GM23338 (cell line): ENCODE data around the gene BFSP2. TPM values are rescaled to one million over a fixed set of nuclear protein-coding genes. Genes with fewer than 3 reads are reported as not detected.

ENCODE experiments used
- ATAC-seq: fragments of 200-7000 bp; cut with Tn5 transposase; 3 replicates; pipeline ENCODE4 v1.9.1; 2020
- DNase-seq: peaks from one replicate; pipeline ENCODE4 v3.0.0-alpha.2; 2015; ENCODE audit warnings: low spot score
- H2AFZ ChIP-seq: fragments of 200-600 bp; sonication (generic); 2 replicates; pipeline ENCODE4 v1.8.0; 2016; ENCODE audit warnings: antibody characterized with exemption, mild to moderate bottlenecking, moderate library complexity
- H3F3A ChIP-seq: fragments of 200-600 bp; sonication (generic); replicated peaks from 2 replicates; pipeline ENCODE4 v1.8.0; 2017; ENCODE audit warnings: antibody characterized with exemption, mixed run types, low read depth
- H3K27ac ChIP-seq: fragments of 200-600 bp; sonication (generic); 2 replicates; pipeline ENCODE4 v1.6.1; 2016; ENCODE audit warnings: low read depth
- H3K27me3 ChIP-seq: fragments of 200-600 bp; sonication (generic); 2 replicates; pipeline ENCODE4 v1.8.0; 2016; ENCODE audit warnings: mild to moderate bottlenecking, mixed run types, moderate library complexity; ENCODE audit not compliant: insufficient read depth
- H3K36me3 ChIP-seq: fragments of 200-600 bp; sonication (generic); 2 replicates; pipeline ENCODE4 v1.8.0; 2016; ENCODE audit warnings: mild to moderate bottlenecking; ENCODE audit not compliant: insufficient read depth
- H3K4me1 ChIP-seq: fragments of 200-600 bp; sonication (generic); 2 replicates; pipeline ENCODE4 v1.8.0; 2016; ENCODE audit warnings: mild to moderate bottlenecking, moderate library complexity; ENCODE audit not compliant: insufficient read depth
- H3K4me2 ChIP-seq: fragments of 200-600 bp; sonication (generic); 2 replicates; pipeline ENCODE4 v1.7.1; 2017; ENCODE audit warnings: mixed run types
- H3K4me3 ChIP-seq: fragments of 200-600 bp; sonication (generic); 2 replicates; pipeline ENCODE4 v1.6.1; 2016; ENCODE audit warnings: mixed run types
- H3K79me2 ChIP-seq: fragments of 200-600 bp; sonication (generic); replicated peaks from 2 replicates; pipeline ENCODE4 v1.8.0; 2017; ENCODE audit warnings: mild to moderate bottlenecking; ENCODE audit not compliant: insufficient read depth
- H3K9me2 ChIP-seq: fragments of 200-600 bp; sonication (generic); 2 replicates; pipeline ENCODE4 v1.8.0; 2017; ENCODE audit not compliant: insufficient read depth
- H4K20me1 ChIP-seq: fragments of 200-600 bp; sonication (generic); replicated peaks from 2 replicates; pipeline ENCODE4 v1.8.0; 2017; ENCODE audit warnings: mild to moderate bottlenecking; ENCODE audit not compliant: insufficient read depth
- H3K27ac Mint-ChIP-seq: 2 replicates; pipeline ENCODE4 v1.8.0; 2020; ENCODE audit warnings: inconsistent platforms, mild to moderate bottlenecking, moderate library complexity, mixed read lengths
- H3K27me3 Mint-ChIP-seq: 3 replicates; pipeline ENCODE4 v1.8.0; 2022; ENCODE audit warnings: low read depth, mild to moderate bottlenecking, moderate library complexity, mixed read lengths, inconsistent platforms; ENCODE audit not compliant: insufficient read depth, poor library complexity
- H3K36me3 Mint-ChIP-seq: 3 replicates; pipeline ENCODE4 v1.8.0; 2021; ENCODE audit warnings: low read depth, mild to moderate bottlenecking, inconsistent platforms, moderate library complexity, mixed read lengths
- H3K4me1 Mint-ChIP-seq: 3 replicates; pipeline ENCODE4 v1.8.0; 2020; ENCODE audit warnings: mild to moderate bottlenecking, inconsistent platforms, mixed read lengths
- H3K4me3 Mint-ChIP-seq: 3 replicates; pipeline ENCODE4 v1.8.0; 2021; ENCODE audit warnings: moderate library complexity, mild to moderate bottlenecking, inconsistent platforms, mixed read lengths
- H3K9me3 Mint-ChIP-seq: 3 replicates; pipeline ENCODE4 v1.8.0; 2020; ENCODE audit warnings: moderate library complexity, mild to moderate bottlenecking, inconsistent platforms, mixed read lengths
- EZH2phosphoT487 ChIP-seq: fragments of 200-600 bp; sonication (generic); IDR thresholded peaks from one replicate; pipeline ENCODE4 v1.8.1; 2018; ENCODE audit warnings: antibody characterized with exemption; ENCODE audit not compliant: unreplicated experiment
- NANOG ChIP-seq: IDR thresholded peaks from 2 replicates; pipeline ENCODE4 v1.6.1; 2016; ENCODE audit warnings: antibody characterized with exemption, borderline replicate concordance
- POLR2AphosphoS5 ChIP-seq: IDR thresholded peaks from 2 replicates; pipeline ENCODE4 v1.6.1; 2016; ENCODE audit warnings: antibody characterized with exemption, low read depth
- STAT1 ChIP-seq: IDR thresholded peaks from one replicate; pipeline ENCODE4 v1.6.1; 2016; ENCODE audit warnings: antibody characterized with exemption; ENCODE audit not compliant: unreplicated experiment
- ZNF114 ChIP-seq: fragments of 250-450 bp; sonication (Bioruptor Pico); IDR thresholded peaks from 2 replicates; pipeline ENCODE4 v1.5.0; 2020; ENCODE audit warnings: mild to moderate bottlenecking, moderate library complexity
- ZNF331 ChIP-seq: fragments of 250-450 bp; sonication (Bioruptor Pico); IDR thresholded peaks from 2 replicates; pipeline ENCODE4 v1.5.0; 2020; ENCODE audit warnings: low read depth, mild to moderate bottlenecking, moderate library complexity
- polyA plus RNA-seq: library from polyadenylated mRNA; unstranded; fragments of >200 nt; fragmentation: Nextera tagmentation; extraction: Ambion mirVana; gene quantifications from 2 replicates; pipeline ENCODE4 v1.2.1, GENCODE V29; 2016
- total RNA-seq: library from RNA; depleted of rRNA; stranded (reverse); fragments of >200 nt; shearing (Covaris generic); gene quantifications from 2 replicates; pipeline ENCODE4 v1.2.3, GENCODE V29; 2014
- TF ChIP-seq, protein P1 (sequence below): IDR thresholded peaks from one replicate; pipeline ENCODE4 v1.6.1; 2018; ENCODE audit warnings: antibody characterized with exemption; ENCODE audit not compliant: unreplicated experiment

Gene BFSP2
- total and polyA plus RNA-seq, 2 experiments from 2014 or later, result not detected

DNA sequence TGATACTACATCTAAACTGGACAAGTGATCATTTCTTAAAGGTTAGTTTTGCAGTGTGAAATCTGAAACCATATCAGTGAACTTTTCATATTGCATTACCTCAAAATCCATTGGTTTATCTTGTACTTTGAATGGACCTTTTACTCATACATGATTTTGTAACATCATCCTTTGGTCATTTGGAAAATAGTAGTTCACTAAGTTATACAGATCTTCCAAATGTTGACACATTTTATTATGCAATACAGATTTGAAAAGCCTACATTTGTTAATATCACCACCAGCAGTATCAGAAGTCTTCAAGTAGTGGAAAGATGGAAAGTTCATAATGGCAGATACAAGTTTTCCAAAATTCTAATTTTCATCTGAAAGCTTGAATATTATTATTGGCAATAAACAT, 109.6 kb downstream of the BFSP2 start:
- H3K9me3 Mint-ChIP-seq, result no peaks in the 10 kb centered on the region
- H3K4me3 Mint-ChIP-seq, result no peak overlapping the region

DNA sequence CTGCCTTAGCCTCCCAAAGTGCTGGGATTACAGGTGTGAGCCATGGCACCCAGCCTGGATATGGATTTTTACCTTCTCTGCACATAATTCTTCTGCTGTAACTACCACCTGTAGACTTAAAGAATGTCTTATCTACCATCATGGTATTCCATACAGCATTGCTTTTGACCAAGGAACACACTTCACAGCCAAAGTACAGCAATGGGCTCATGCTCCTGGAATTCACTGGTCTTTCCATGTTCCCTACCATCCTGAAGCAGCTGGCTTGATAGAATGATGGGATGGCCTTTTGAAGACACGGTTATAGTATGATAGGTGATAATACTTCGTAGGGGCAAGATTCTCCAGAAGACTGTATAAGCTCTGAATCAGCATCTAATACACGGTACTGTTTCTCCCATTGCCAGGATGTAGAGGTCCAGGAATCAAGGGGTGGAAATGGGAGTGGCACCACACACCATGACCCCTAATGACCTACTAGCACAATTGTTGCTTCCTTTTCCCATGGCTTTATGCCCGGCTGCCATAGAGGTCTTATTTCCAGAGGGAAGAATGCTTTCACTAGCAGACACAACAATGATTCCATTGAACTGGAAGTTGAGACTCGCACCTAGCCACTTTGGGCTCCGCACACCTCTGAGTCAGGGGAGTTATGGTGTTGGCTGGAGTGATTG, 112.7 kb downstream of the BFSP2 start:
- Histone ChIP-seq H3K4me2 (no peak overlapping the region), H3K4me1 (no peaks in the 10 kb centered on the region), H2AFZ (no peak overlapping the region), H3K9me2 (no peaks in the 10 kb centered on the region), H3K27ac (no peak overlapping the region), H3K79me2 (no peaks in the 10 kb centered on the region), H3K36me3 (no peaks in the 10 kb centered on the region), H3K4me3 (no peak overlapping the region), H3F3A (no peaks in the 10 kb centered on the region), H4K20me1 (no peaks in the 10 kb centered on the region), H3K27me3 (no peaks in the 10 kb centered on the region)
- Mint-ChIP-seq H3K4me1 (no peaks in the 10 kb centered on the region), H3K27ac (no peak overlapping the region), H3K4me3 (no peak overlapping the region), H3K27me3 (no peaks in the 10 kb centered on the region), H3K9me3 (no peaks in the 10 kb centered on the region), H3K36me3 (no peaks in the 10 kb centered on the region)
- ATAC-seq (no peak), DNase-seq (no peak)
- no peak for TF ChIP-seq POLR2AphosphoS5
- TF ChIP-seq EZH2phosphoT487, result no peak
- no peak for TF ChIP-seq STAT1
- no peak for TF ChIP-seq ZNF331

More for the DNA sequence above, 109.6 kb downstream of the BFSP2 start:
- H3K27ac ChIP-seq, result no peak overlapping the region
- H3K27me3 ChIP-seq, result no peaks in the 10 kb centered on the region
- Mint-ChIP-seq H3K27me3 (no peaks in the 10 kb centered on the region), H3K36me3 (no peaks in the 10 kb centered on the region), H3K27ac (no peak overlapping the region), H3K4me1 (no peaks in the 10 kb centered on the region)
- TF ChIP-seq ZNF114 (CRISPR knock-in tag), result no peak
- no peak for TF ChIP-seq NANOG
- DNase-seq, result no peak
- H3K4me2 ChIP-seq, result no peak overlapping the region
- no peaks in the 10 kb centered on the region for H4K20me1 ChIP-seq
- H3K4me3 ChIP-seq, result no peak overlapping the region
- no peak for ATAC-seq
- no peak overlapping the region for H2AFZ ChIP-seq
- H3F3A ChIP-seq, result no peaks in the 10 kb centered on the region
- H3K79me2 ChIP-seq, result no peaks in the 10 kb centered on the region
- H3K9me2 ChIP-seq, result no peaks in the 10 kb centered on the region
- H3K36me3 ChIP-seq, result no peaks in the 10 kb centered on the region
- no peaks in the 10 kb centered on the region for H3K4me1 ChIP-seq

DNA sequence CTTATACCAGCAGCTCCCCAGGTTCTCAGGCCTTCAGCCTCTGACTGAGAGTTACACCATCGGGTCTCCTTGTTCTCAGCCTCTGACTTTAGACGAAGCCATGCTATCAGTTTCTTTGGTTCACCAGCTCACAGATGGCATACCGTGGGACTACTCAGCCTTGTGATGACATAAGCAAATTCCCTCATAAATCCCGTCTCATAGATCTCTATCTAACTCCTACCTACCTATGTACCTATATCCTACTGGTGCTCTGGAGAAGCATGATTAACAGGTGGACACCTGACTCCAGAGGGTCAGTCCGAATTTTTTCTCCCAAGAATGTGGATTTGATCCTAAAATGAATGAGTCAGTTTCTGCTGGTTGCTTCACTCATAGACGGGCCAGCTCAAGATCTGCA, 114.6 kb downstream of the BFSP2 start:
- no peak overlapping the region for H3K4me2 ChIP-seq
- no peaks in the 10 kb centered on the region for H3K9me3 Mint-ChIP-seq
- H3K4me1 Mint-ChIP-seq, result no peaks in the 10 kb centered on the region

More for the DNA sequence above, 114.6 kb downstream of the BFSP2 start:
- Mint-ChIP-seq H3K27ac (no peak overlapping the region), H3K36me3 (no peaks in the 10 kb centered on the region), H3K27me3 (no peaks in the 10 kb centered on the region), H3K4me3 (no peak overlapping the region)
- TF ChIP-seq, protein P1, sequence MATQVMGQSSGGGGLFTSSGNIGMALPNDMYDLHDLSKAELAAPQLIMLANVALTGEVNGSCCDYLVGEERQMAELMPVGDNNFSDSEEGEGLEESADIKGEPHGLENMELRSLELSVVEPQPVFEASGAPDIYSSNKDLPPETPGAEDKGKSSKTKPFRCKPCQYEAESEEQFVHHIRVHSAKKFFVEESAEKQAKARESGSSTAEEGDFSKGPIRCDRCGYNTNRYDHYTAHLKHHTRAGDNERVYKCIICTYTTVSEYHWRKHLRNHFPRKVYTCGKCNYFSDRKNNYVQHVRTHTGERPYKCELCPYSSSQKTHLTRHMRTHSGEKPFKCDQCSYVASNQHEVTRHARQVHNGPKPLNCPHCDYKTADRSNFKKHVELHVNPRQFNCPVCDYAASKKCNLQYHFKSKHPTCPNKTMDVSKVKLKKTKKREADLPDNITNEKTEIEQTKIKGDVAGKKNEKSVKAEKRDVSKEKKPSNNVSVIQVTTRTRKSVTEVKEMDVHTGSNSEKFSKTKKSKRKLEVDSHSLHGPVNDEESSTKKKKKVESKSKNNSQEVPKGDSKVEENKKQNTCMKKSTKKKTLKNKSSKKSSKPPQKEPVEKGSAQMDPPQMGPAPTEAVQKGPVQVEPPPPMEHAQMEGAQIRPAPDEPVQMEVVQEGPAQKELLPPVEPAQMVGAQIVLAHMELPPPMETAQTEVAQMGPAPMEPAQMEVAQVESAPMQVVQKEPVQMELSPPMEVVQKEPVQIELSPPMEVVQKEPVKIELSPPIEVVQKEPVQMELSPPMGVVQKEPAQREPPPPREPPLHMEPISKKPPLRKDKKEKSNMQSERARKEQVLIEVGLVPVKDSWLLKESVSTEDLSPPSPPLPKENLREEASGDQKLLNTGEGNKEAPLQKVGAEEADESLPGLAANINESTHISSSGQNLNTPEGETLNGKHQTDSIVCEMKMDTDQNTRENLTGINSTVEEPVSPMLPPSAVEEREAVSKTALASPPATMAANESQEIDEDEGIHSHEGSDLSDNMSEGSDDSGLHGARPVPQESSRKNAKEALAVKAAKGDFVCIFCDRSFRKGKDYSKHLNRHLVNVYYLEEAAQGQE, result no peak
- Histone ChIP-seq H3K4me3 (no peak overlapping the region), H3K27ac (no peak overlapping the region), H3K4me1 (no peaks in the 10 kb centered on the region), H3K79me2 (no peaks in the 10 kb centered on the region), H3K27me3 (no peaks in the 10 kb centered on the region), H4K20me1 (no peaks in the 10 kb centered on the region), H3K36me3 (no peaks in the 10 kb centered on the region), H2AFZ (no peak overlapping the region), H3K9me2 (no peaks in the 10 kb centered on the region), H3F3A (no peaks in the 10 kb centered on the region)
- DNase-seq (no peak), ATAC-seq (no peak)
